CD4-positive, alpha-beta T cell treated with Interleukin-6 at 100 ng/mL for 8 hours (primary cell): Measurements from ENCODE around the gene TRUB2.
"Not testable (repeated sequence)": the region's sequence is repeated elsewhere in the genome, so short reads cannot be mapped to it uniquely, and the experiment has no call there.

Experiments used
- DNase-seq: peaks from one replicate; pipeline ENCODE4 v3.0.0-alpha.2; 2020; ENCODE audit warnings: mixed read lengths, low spot score

The TRUB2 gene

DNA sequence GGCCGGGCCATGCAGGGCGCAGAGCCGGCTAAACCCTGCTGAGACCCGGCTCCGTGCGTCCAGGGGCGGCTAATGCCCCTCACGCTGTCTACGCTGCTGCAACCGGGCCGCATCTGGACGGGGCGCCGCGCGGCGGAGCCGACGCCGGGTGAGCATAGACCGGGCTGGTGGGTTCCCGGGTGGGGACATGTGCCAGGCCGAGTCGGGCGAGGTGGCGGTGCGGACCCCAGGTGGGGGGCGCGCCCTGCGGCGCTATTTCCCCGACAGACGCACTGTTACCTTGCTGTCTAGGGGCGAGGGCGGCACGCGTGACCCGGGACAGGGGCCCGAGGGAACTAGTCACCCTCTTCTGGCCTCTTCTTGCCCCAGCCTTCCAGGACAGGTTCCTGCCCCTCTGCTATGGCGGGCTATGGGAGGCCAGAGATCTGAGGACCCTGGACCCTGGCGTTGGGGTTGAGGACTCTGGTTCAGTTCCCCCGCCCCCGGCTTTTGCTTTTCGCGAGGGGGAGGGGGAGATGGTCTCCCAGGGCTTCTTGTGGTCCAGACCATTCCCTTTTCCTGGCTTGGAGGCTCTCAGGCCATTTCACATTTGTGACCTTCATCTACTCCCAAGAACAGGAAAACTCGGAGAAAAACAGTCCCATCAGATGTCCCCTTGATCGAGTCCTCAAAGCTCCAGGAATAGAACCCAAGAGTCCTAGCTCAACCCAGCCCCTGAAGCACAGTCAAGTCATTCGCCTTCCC is 18.6 kb upstream of the TRUB2 start:
- DNase-seq: no peak

- DNase-seq: peak; percentile 82
Measured at GRCh38 chr9:128339761-128340690, 17.8 kb upstream of the TRUB2 start, which contains the start of gene SLC27A4. SLC27A4 (plus strand) TSS chr9:128340527; CDS start chr9:128343133, 2,606 bp downstream.

DNA sequence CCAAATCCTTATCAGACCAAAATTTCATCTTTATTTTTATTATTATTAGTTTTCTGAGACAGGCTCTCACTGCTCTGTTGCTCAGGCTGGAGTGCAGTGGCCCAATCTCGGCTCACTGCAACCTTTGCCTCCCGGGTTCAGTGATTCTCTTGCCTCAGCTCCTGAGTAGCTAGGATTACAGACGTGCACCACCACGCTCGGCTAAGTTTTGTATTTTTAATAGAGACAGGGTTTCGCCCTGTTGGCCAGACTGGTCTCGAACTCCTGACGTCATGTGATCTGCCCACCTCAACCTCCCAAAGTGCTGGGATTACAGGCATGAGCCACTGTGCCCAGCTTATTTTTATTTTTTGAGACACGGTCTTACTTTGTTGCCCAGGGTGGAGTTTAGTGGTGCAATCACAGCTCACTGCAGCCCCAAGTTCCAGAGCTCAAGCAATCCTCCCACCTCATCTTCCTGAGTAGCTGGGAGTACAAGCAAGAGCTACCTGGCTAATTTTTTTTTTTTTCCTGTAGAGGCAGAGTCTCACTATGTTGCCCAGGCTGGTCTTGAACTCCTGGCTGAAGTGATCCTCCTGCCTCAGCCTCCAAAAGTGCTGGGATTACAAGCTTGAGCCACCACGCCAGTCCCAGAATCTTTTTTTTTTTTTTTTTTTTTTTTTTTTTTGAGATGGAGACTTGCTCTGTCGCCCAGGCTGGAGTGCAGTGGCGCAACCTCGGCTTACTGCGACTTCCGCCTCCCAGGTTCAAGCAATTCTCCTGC is 16.8 kb upstream of the TRUB2 start:
- not testable (repeated sequence) for DNase-seq

DNA sequence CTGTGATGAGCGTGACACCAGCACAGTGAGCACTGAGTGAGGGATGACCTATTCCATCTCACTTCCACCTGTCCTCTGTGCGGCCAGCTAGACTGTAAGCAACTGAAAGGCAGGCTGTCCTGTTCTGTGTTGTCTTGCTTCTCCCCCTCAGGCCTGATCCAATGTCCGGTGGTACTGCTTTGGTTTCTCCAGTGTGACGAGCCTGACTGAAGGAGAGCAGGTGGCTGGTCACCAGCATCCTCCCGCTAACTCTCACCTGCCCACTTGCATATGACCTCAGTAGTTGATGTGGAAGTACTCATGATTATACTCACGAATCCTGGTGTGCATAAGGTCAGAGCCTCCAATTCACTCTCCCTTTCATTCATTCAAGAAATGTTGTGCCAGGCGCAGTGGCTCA is 15.7 kb upstream of the TRUB2 start:
- no peak for DNase-seq

DNA sequence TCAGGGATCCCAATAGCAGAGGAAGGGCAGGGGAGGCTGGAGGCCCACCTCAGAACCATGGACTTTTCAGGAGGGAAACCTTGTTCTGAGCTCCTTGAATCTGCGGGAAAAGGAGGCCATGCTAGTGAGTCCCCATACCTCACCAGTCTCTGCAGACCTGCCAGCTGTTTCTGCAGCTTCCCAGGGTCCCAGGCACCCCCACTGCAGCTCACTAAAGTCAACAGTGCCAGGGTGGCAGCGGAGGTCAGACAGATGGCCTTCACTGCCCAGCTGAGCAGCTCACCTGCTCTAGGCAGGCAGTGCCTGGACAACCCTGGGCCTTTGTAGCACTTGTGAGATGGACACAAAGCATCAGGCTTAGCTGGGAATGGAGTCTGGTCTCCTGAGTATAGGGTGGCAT is 13.7 kb upstream of the TRUB2 start:
- no peak for DNase-seq

DNA sequence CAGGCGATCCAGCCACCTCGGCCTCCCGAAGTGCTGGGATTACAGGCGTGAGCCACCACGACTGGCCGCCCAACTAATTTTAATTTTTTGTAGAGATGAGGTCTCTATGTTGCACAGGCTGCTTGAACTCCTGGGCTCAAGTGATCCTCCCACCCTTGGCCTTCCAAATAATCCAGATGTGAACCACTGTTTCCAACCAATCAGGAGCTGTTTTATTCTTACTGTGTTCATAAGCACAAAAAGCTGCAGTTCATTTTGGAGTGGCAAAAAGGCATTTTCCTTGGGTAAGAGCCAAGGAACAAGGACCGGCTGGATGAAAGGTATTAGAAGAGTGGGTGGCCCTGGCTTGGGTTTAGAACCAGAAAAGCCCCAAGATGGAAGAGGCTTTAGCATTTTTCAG is 12.9 kb upstream of the TRUB2 start:
- no peak for DNase-seq

DNA sequence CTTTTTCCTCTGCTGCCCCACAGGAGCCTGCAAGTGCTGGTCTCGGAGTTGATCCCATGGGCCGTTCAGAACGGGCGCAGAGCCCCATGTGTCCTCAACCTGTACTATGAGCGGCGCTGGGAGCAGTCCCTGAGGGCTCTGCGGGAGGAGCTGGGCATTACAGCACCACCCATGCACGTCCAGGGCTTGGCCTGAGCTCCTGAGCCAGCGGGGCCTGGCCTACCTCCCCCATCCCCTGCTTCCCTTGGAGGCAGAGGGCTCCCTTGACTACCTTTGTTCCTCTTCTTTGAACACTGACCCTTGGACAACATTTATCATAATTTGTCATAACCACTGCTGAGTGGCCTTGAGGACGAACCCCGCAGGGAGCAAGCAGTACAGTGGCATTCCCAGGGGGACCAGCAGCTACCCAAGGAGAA is 11.2 kb upstream of the TRUB2 start:
- no peak for DNase-seq

DNA sequence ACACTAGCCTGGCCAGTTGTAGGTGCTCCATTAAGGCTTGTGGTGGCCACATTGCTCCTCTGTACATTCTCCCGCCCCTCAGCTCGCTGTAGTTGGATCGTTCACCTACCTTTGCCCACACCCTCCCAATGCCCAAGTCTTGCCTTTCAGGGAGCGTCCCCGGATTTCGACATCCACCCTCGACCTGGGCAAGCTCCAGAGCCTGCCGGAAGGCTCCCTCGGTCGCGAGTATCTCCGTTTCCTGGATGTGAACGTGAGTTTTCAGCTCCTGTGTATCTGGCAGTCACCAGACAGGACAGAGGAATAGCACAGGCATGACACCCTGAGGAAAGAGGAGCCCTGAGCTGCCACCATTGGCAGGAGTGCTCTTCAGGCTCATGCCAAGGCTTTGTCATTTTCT is 3.4 kb upstream of the TRUB2 start:
- DNase-seq: no peak

DNA sequence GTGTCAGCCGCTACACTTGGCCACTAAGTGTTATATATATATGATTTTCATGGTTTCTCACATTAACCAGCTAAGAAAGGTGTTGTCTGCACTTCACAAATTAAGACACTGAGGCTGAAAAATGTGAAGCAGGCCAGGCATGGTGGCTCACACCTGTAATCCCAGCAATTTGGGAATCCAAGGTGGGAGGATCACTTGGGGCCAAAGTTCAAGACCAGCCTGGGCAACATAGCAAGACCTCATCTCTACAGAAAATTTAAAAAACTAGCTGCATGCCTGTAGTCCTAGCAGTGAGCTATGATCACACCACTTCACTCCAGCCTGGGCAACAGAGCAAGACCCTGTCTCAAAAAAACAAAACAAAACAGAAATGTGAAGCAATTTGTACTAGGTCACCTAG is 2.2 kb upstream of the TRUB2 start:
- no peak for DNase-seq

- DNase-seq: no peak
Measured at GRCh38 chr9:128323791-128324190, 1.5 kb upstream of the TRUB2 start.

DNA sequence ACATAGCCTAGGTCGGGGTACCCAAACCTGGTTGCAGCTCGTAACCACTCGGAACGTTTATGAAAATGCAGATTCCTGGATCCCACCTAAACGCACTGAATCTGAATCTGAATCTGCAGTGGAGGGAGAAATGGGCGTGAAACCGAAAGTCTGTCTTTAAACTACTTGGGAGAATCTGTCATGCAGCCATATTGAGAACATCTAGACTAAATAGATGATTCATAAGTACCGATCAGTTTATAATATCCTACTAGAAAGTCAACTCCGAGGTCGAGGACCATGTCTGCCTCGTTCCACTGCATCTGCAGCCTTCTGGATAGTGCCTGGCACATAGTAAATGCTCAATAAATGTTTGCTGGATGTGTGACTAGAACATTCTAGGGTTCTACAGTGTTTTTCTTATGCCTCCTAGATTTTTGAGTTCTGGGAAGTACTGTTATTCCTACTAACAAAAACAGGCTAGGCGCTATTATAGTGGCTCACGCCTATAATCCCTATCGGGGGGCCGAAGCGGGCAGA is 1.0 kb upstream of the TRUB2 start:
- DNase-seq: no peak

DNA sequence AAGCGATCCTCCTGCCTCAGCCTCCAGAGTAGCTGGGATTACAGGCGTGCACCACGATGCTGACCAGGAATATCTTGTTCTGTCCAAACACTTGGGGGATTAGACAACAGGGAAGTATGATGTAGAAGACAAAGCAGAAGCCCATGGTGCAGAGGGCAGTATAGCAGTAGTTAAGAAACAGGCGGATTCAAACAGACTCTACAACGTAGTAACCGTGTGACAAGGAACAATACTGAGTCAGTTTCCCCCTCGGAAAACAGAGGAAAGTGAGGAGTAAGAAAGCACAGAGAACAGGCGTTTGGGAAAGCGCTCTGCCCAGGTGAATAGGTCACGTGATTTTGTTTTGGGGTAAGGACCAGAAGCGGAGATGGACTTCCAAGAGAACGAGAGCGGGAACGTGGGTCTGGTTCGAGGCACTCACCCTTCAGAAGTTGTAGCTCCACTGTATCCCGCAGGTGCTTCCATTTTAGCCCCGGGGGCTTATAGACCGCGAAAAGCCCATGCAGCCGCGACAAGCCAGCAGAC is 306 bp downstream of the TRUB2 start:
- no peak for DNase-seq

DNA sequence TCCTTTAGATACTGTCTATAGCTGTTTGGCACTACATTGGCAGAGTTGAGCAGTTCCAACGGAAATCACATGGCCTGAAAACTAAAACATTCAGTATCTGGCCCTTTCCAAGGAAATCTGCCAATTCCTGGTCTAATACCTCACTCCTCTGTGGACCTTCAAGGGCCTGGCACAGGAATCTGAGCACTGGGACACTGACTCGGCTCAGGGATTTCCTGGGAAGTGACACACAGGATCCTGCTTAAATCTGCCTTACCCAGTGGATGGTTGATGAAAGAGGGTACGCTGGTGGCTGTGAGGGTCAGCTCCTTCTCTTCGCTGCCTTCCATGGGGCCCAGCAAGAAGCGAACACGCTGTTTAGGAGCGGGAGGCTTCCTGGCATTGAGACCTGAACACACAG is 904 bp downstream of the TRUB2 start:
- no peak for DNase-seq

- DNase-seq: no peak
Measured at GRCh38 chr9:128317629-128318028, 4.6 kb downstream of the TRUB2 start.

DNA sequence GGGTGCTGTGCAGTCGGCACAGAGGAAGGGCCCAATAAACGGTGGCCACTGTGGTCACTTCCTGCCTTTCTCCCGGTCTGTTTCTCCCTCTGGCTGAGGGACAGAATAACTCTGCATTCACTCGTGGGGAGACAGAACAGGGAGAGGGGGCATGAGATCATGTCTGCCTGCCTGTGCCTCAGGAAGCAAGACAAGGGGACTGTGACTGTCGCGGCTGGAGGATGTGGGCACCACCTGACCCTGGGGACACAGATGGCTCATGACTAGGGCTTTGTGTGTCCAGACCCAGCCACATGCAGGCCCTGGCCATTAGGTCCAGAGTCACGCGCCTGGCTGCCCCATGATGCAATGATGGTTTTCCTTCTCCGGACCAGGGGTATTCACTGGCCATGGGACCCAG is 5.8 kb downstream of the TRUB2 start:
- no peak for DNase-seq

- no peak for DNase-seq
Measured at GRCh38 chr9:128314697-128315096, 7.5 kb downstream of the TRUB2 start.

DNA sequence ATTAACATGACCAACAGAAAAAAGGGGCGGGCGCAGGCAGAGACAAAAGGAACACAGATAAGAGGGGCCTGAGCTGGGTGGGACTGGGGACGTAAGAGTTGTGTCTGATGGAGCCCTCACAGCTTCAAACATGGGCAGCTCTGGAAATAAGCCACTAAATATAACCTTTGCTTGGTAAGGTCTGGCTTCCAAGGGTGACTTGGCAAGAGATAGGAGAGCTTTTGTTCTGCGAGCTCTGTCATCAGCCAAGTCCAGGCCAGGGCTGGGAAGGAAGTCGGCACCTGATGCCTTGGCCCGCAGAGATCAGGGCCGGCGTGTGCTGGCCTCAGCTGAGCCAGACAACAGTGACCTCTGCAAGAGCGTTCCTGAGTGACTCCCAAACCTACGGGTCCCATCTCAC is 11.8 kb downstream of the TRUB2 start:
- no peak for DNase-seq

DNA sequence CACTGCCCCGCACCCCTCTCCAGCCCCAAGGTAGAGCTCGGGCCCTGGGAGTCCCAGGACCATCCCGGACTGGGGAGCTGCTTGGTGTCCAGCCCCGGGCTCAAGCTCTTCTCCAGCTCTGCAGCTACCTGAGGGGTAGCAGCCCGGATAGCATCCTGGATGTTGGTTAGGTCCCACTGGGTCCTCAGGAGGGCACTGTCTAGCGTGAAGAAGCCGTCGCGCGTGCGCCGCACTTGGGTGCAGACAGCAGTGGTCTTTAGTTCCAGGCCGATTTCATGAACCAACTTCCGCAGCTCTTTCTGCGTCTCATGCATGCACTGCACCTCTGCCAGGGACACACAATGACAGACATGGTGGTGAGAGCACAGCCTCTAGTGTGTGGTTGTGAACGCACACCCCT is 12.7 kb downstream of the TRUB2 start:
- DNase-seq: no peak

- no peak for DNase-seq
Measured at GRCh38 chr9:128304971-128305288, 17.3 kb downstream of the TRUB2 start.

GRCh38 chr9:128304136-128304970 is 17.9 kb downstream of the TRUB2 start:
- no peak for DNase-seq
